ENCODE data around the gene ZCCHC8. TPM values are rescaled to one million over a fixed set of nuclear protein-coding genes. Genes with fewer than 3 reads are reported as not detected.
A peak's percentile ranks its signal among the peaks of the same experiment; 100 is the strongest.
"Not testable (repeated sequence)": the region's sequence is repeated elsewhere in the genome, so short reads cannot be mapped to it uniquely, and the experiment has no call there.

Gene ZCCHC8
- total RNA-seq, 1 donor from 2014 or later, result 39.7 TPM

- peak overlapping the region; percentile 92 for H3K4me3 Mint-ChIP-seq (ENCODE audit: low read depth)
- H3K27me3 Mint-ChIP-seq (ENCODE audit: low read depth), result no peaks in the 10 kb centered on the region
- intact Hi-C loops (cut with micrococcal nuclease), result loop anchor here (10.0 kb wide), 1 partner anchor 299 kb away; the partner anchor contains the start of gene DIABLO
- peaks cover 59% of the 10 kb centered on the region for H3K36me3 Mint-ChIP-seq (ENCODE audit: low read depth)
- peaks cover 37% of the 10 kb centered on the region for H3K4me1 Mint-ChIP-seq (ENCODE audit: low read depth)
- no peak overlapping the region for H3K27ac Mint-ChIP-seq
- DNase-seq (ENCODE audit: low spot score), result no peak
- H3K9me3 Mint-ChIP-seq, result no peaks in the 10 kb centered on the region
Measured at GRCh38 chr12:122523846-122524718, 23.4 kb upstream of the ZCCHC8 start.

- Mint-ChIP-seq H3K27me3 (ENCODE audit: low read depth) (no peaks in the 10 kb centered on the region), H3K4me1 (ENCODE audit: low read depth) (peaks cover 38% of the 10 kb centered on the region), H3K4me3 (ENCODE audit: low read depth) (peak overlapping the region; percentile 92), H3K36me3 (ENCODE audit: low read depth) (peaks cover 67% of the 10 kb centered on the region), H3K27ac (no peak overlapping the region), H3K9me3 (no peaks in the 10 kb centered on the region)
- no peak for DNase-seq (ENCODE audit: low spot score)
- intact Hi-C loops (cut with micrococcal nuclease), result loop anchor here (10.0 kb wide), 1 partner anchor 298 kb away; the partner anchor contains the start of gene DIABLO
Measured at GRCh38 chr12:122523280-122523679, 22.5 kb upstream of the ZCCHC8 start.

- no peak for DNase-seq (ENCODE audit: low spot score)
- intact Hi-C loops (cut with micrococcal nuclease), result loop anchor here (10.0 kb wide), 1 partner anchor 296 kb away; the partner anchor contains the start of gene DIABLO
- Mint-ChIP-seq H3K27ac (peak overlapping the region; percentile 12), H3K36me3 (ENCODE audit: low read depth) (peaks cover 93% of the 10 kb centered on the region), H3K4me3 (ENCODE audit: low read depth) (no peak overlapping the region), H3K27me3 (ENCODE audit: low read depth) (no peaks in the 10 kb centered on the region), H3K4me1 (ENCODE audit: low read depth) (peaks cover 45% of the 10 kb centered on the region), H3K9me3 (no peaks in the 10 kb centered on the region)
Measured at GRCh38 chr12:122520676-122521075, 19.9 kb upstream of the ZCCHC8 start.

GRCh38 chr12:122519418-122519817, 18.7 kb upstream of the ZCCHC8 start:
- Mint-ChIP-seq H3K9me3 (no peaks in the 10 kb centered on the region), H3K4me3 (ENCODE audit: low read depth) (no peak overlapping the region), H3K4me1 (ENCODE audit: low read depth) (peaks cover 42% of the 10 kb centered on the region), H3K36me3 (ENCODE audit: low read depth) (peaks cover 94% of the 10 kb centered on the region), H3K27me3 (ENCODE audit: low read depth) (no peaks in the 10 kb centered on the region), H3K27ac (no peak overlapping the region)
- intact Hi-C loops (cut with micrococcal nuclease), result no loop called here
- DNase-seq (ENCODE audit: low spot score), result no peak

GRCh38 chr12:122518908-122519307, 18.2 kb upstream of the ZCCHC8 start:
- peaks cover 92% of the 10 kb centered on the region for H3K36me3 Mint-ChIP-seq (ENCODE audit: low read depth)
- intact Hi-C loops (cut with micrococcal nuclease), result no loop called here
- peak overlapping the region; percentile 19 for H3K27ac Mint-ChIP-seq
- DNase-seq (ENCODE audit: low spot score), result no peak
- no peaks in the 10 kb centered on the region for H3K9me3 Mint-ChIP-seq
- peaks cover 37% of the 10 kb centered on the region for H3K4me1 Mint-ChIP-seq (ENCODE audit: low read depth)
- no peak overlapping the region for H3K4me3 Mint-ChIP-seq (ENCODE audit: low read depth)
- no peaks in the 10 kb centered on the region for H3K27me3 Mint-ChIP-seq (ENCODE audit: low read depth)

GRCh38 chr12:122517877-122518276, 17.1 kb upstream of the ZCCHC8 start:
- intact Hi-C loops (cut with micrococcal nuclease), result no loop called here
- DNase-seq (ENCODE audit: low spot score), result no peak
- Mint-ChIP-seq H3K27ac (peak overlapping the region; percentile 28), H3K27me3 (ENCODE audit: low read depth) (no peaks in the 10 kb centered on the region), H3K4me1 (ENCODE audit: low read depth) (peaks cover 31% of the 10 kb centered on the region), H3K4me3 (ENCODE audit: low read depth) (no peak overlapping the region), H3K9me3 (no peaks in the 10 kb centered on the region), H3K36me3 (ENCODE audit: low read depth) (peaks cover 89% of the 10 kb centered on the region)

GRCh38 chr12:122516544-122517361, 16.0 kb upstream of the ZCCHC8 start:
- H3K27ac Mint-ChIP-seq, result no peak overlapping the region
- H3K27me3 Mint-ChIP-seq (ENCODE audit: low read depth), result no peaks in the 10 kb centered on the region
- H3K36me3 Mint-ChIP-seq (ENCODE audit: low read depth), result peaks cover 91% of the 10 kb centered on the region
- no peak overlapping the region for H3K4me3 Mint-ChIP-seq (ENCODE audit: low read depth)
- no peaks in the 10 kb centered on the region for H3K9me3 Mint-ChIP-seq
- DNase-seq (ENCODE audit: low spot score), result no peak
- intact Hi-C loops (cut with micrococcal nuclease), result no loop called here
- peaks cover 26% of the 10 kb centered on the region for H3K4me1 Mint-ChIP-seq (ENCODE audit: low read depth)

GRCh38 chr12:122515275-122515674, 14.5 kb upstream of the ZCCHC8 start:
- intact Hi-C loops (cut with micrococcal nuclease), result no loop called here
- DNase-seq (ENCODE audit: low spot score), result no peak
- H3K4me1 Mint-ChIP-seq (ENCODE audit: low read depth), result peaks cover 19% of the 10 kb centered on the region
- peaks cover 88% of the 10 kb centered on the region for H3K36me3 Mint-ChIP-seq (ENCODE audit: low read depth)
- H3K27me3 Mint-ChIP-seq (ENCODE audit: low read depth), result no peaks in the 10 kb centered on the region
- H3K9me3 Mint-ChIP-seq, result no peaks in the 10 kb centered on the region
- H3K27ac Mint-ChIP-seq, result no peak overlapping the region
- no peak overlapping the region for H3K4me3 Mint-ChIP-seq (ENCODE audit: low read depth)

GRCh38 chr12:122513660-122514059, 12.9 kb upstream of the ZCCHC8 start:
- DNase-seq (ENCODE audit: low spot score), result no peak
- Mint-ChIP-seq H3K27ac (no peak overlapping the region), H3K4me3 (ENCODE audit: low read depth) (no peak overlapping the region), H3K27me3 (ENCODE audit: low read depth) (no peaks in the 10 kb centered on the region), H3K36me3 (ENCODE audit: low read depth) (peaks cover 89% of the 10 kb centered on the region), H3K9me3 (no peaks in the 10 kb centered on the region), H3K4me1 (ENCODE audit: low read depth) (peaks cover 11% of the 10 kb centered on the region)
- intact Hi-C loops (cut with micrococcal nuclease), result no loop called here

- H3K36me3 Mint-ChIP-seq (ENCODE audit: low read depth), result peaks cover 89% of the 10 kb centered on the region
- intact Hi-C loops (cut with micrococcal nuclease); H3K27me3 Mint-ChIP-seq (ENCODE audit: low read depth); H3K9me3 Mint-ChIP-seq; H3K27ac Mint-ChIP-seq; H3K4me3 Mint-ChIP-seq (ENCODE audit: low read depth); DNase-seq (ENCODE audit: low spot score): not testable (repeated sequence)
- peaks cover 11% of the 10 kb centered on the region for H3K4me1 Mint-ChIP-seq (ENCODE audit: low read depth)
Measured at GRCh38 chr12:122513028-122513427, 12.3 kb upstream of the ZCCHC8 start.

- Mint-ChIP-seq H3K4me3 (ENCODE audit: low read depth) (no peak overlapping the region), H3K27me3 (ENCODE audit: low read depth) (no peaks in the 10 kb centered on the region), H3K36me3 (ENCODE audit: low read depth) (peaks cover 80% of the 10 kb centered on the region), H3K27ac (no peak overlapping the region), H3K4me1 (ENCODE audit: low read depth) (peaks cover 2% of the 10 kb centered on the region), H3K9me3 (no peaks in the 10 kb centered on the region)
- no peak for DNase-seq (ENCODE audit: low spot score)
- intact Hi-C loops (cut with micrococcal nuclease), result loop anchor here (10.0 kb wide), 1 partner anchor 703 kb away; the partner anchor contains the start of gene SETD1B
Measured at GRCh38 chr12:122508163-122508562, 7.4 kb upstream of the ZCCHC8 start.

- H3K27ac Mint-ChIP-seq, result peak overlapping the region; percentile 45
Measured at GRCh38 chr12:122506393-122506938, 5.7 kb upstream of the ZCCHC8 start.

More at GRCh38 chr12:122506393-122506938, 5.7 kb upstream of the ZCCHC8 start:
- peaks cover 11% of the 10 kb centered on the region for H3K4me1 Mint-ChIP-seq (ENCODE audit: low read depth)
- peaks cover 79% of the 10 kb centered on the region for H3K36me3 Mint-ChIP-seq (ENCODE audit: low read depth)
- no peaks in the 10 kb centered on the region for H3K9me3 Mint-ChIP-seq
- DNase-seq (ENCODE audit: low spot score), result no peak
- intact Hi-C loops (cut with micrococcal nuclease), result loop anchor here (10.0 kb wide), 1 partner anchor 702 kb away; the partner anchor contains the start of gene SETD1B
- no peak overlapping the region for H3K4me3 Mint-ChIP-seq (ENCODE audit: low read depth)
- H3K27me3 Mint-ChIP-seq (ENCODE audit: low read depth), result no peaks in the 10 kb centered on the region
